ENCODE data around the gene LIMS2. TPM values are rescaled to one million over a fixed set of nuclear protein-coding genes. Genes with fewer than 3 reads are reported as not detected.

The LIMS2 gene
- total RNA-seq, 6 experiments from 2014 or later, result 47.8 to 65.0 (median 59.1) TPM

- H3K27ac Mint-ChIP-seq, result no peak overlapping the region
- H3K9me3 Mint-ChIP-seq, result no peaks in the 10 kb centered on the region
- peaks cover 25% of the 10 kb centered on the region for H3K4me1 Mint-ChIP-seq (ENCODE audit: low read depth)
- H3K36me3 Mint-ChIP-seq (ENCODE audit: low read depth), result no peaks in the 10 kb centered on the region
- H3K4me3 Mint-ChIP-seq, result no peak overlapping the region
- peaks cover 19% of the 10 kb centered on the region for H3K27me3 Mint-ChIP-seq (ENCODE audit: insufficient read depth)
- TF ChIP-seq CTCF (IDR thresholded peaks at IDR 0.05), result no peak
- DNase-seq, result no peak
These were observed 6.0 kb upstream of the LIMS2 start for GRCh38 chr2:127681288-127681804.

- DNase-seq, result no peak
- no peak overlapping the region for H3K27ac Mint-ChIP-seq
- no peak for TF ChIP-seq CTCF (IDR thresholded peaks at IDR 0.05)
- no peak overlapping the region for H3K4me3 Mint-ChIP-seq
- H3K4me1 Mint-ChIP-seq (ENCODE audit: low read depth), result peaks cover 31% of the 10 kb centered on the region
- no peaks in the 10 kb centered on the region for H3K36me3 Mint-ChIP-seq (ENCODE audit: low read depth)
- peaks cover 19% of the 10 kb centered on the region for H3K27me3 Mint-ChIP-seq (ENCODE audit: insufficient read depth)
- no peaks in the 10 kb centered on the region for H3K9me3 Mint-ChIP-seq
These were observed 5.5 kb upstream of the LIMS2 start for GRCh38 chr2:127680706-127681287.

GRCh38 chr2:127679680-127680361 is 4.5 kb upstream of the LIMS2 start:
- Mint-ChIP-seq H3K4me1 (ENCODE audit: low read depth) (peaks cover 32% of the 10 kb centered on the region), H3K27me3 (ENCODE audit: insufficient read depth) (peaks cover 19% of the 10 kb centered on the region), H3K9me3 (no peaks in the 10 kb centered on the region), H3K36me3 (ENCODE audit: low read depth) (no peaks in the 10 kb centered on the region), H3K27ac (no peak overlapping the region), H3K4me3 (no peak overlapping the region)
- no peak for TF ChIP-seq CTCF (IDR thresholded peaks at IDR 0.05)
- DNase-seq, result no peak

- Mint-ChIP-seq H3K4me1 (ENCODE audit: low read depth) (peaks cover 36% of the 10 kb centered on the region), H3K36me3 (ENCODE audit: low read depth) (no peaks in the 10 kb centered on the region), H3K27me3 (ENCODE audit: insufficient read depth) (peaks cover 21% of the 10 kb centered on the region), H3K27ac (no peak overlapping the region), H3K4me3 (no peak overlapping the region), H3K9me3 (no peaks in the 10 kb centered on the region)
- no peak for TF ChIP-seq CTCF (IDR thresholded peaks at IDR 0.05)
- no peak for DNase-seq
These were observed 3.7 kb upstream of the LIMS2 start for GRCh38 chr2:127678991-127679390.

GRCh38 chr2:127678531-127678930 is 3.2 kb upstream of the LIMS2 start:
- H3K27me3 Mint-ChIP-seq (ENCODE audit: insufficient read depth), result peaks cover 21% of the 10 kb centered on the region
- H3K9me3 Mint-ChIP-seq, result no peaks in the 10 kb centered on the region
- no peak overlapping the region for H3K27ac Mint-ChIP-seq
- TF ChIP-seq CTCF (IDR thresholded peaks at IDR 0.05), result no peak
- H3K4me3 Mint-ChIP-seq, result no peak overlapping the region
- DNase-seq, result no peak
- peaks cover 36% of the 10 kb centered on the region for H3K4me1 Mint-ChIP-seq (ENCODE audit: low read depth)
- H3K36me3 Mint-ChIP-seq (ENCODE audit: low read depth), result no peaks in the 10 kb centered on the region
